Measurements from ENCODE around the gene PHEX. TPM values are rescaled to one million over a fixed set of nuclear protein-coding genes. Genes with fewer than 3 reads are reported as not detected.

Gene PHEX
- total RNA-seq, 1 donor from 2014 or later, result 0.49 TPM

DNA sequence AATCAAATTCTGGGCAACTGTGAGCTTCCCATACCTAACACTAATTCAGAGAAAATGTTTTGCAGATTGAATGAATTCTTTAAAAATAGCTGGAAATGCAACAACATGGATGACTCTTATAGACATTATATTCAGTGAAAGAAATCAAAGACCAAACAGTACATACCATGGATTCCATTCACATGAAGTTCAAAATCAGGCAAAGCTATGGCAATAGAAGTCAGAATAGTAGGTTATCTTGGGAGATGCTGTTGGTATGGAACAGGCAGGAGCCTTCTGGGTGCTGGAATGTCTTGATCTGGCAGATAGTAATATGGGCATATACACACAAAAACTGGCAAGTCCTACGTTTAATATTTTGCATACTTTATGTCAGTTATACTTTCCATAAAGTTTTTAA, 215.0 kb downstream of the PHEX start:
- no peak for DNase-seq (ENCODE audit: extremely low spot score in 2 of 2)
- Histone ChIP-seq H3K4me3 (no peak overlapping the region), H3K9me3 (no peaks in the 10 kb centered on the region), H3K27me3 (no peaks in the 10 kb centered on the region), H3K27ac (no peak overlapping the region), H3K36me3 (no peaks in the 10 kb centered on the region), H3K4me1 (no peaks in the 10 kb centered on the region)
- intact Hi-C loops (cut with DNase I), result no loop called here
- TF ChIP-seq POLR2A (IDR thresholded peaks at IDR 0.05) (no peak), CTCF (IDR thresholded peaks at IDR 0.05) (no peak), POLR2AphosphoS5 (IDR thresholded peaks at IDR 0.05; ENCODE audit: insufficient read depth in 1 of 2, low read depth in 1 of 2) (no peak)

DNA sequence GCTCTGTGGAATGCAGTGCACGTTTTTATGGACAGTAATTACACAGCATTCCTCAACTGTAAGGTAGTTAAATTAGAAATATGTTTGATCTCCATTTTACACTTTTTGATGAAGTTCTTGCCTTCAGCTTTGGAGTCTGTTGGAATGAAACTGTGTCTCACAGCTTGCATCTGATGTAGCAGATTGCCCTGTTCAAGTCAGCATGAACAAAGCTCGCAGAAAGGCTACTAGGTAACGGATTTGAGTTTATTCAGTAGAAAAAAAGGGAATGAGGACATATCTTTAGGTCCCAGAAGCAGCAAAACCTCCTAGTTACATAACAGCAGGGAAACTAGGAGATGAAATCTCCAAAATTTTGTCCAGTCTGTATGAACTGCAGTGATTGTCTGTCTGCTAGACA, 216.3 kb downstream of the PHEX start:
- TF ChIP-seq POLR2AphosphoS5 (IDR thresholded peaks at IDR 0.05; ENCODE audit: insufficient read depth in 1 of 2, low read depth in 1 of 2), result no peak
- TF ChIP-seq CTCF (IDR thresholded peaks at IDR 0.05), result no peak
- no peak for TF ChIP-seq POLR2A (IDR thresholded peaks at IDR 0.05)
- Histone ChIP-seq H3K27ac (no peak overlapping the region), H3K9me3 (no peaks in the 10 kb centered on the region), H3K4me3 (no peak overlapping the region), H3K4me1 (no peaks in the 10 kb centered on the region), H3K27me3 (no peaks in the 10 kb centered on the region), H3K36me3 (no peaks in the 10 kb centered on the region)
- DNase-seq (ENCODE audit: extremely low spot score in 2 of 2), result no peak
- intact Hi-C loops (cut with DNase I), result no loop called here

DNA sequence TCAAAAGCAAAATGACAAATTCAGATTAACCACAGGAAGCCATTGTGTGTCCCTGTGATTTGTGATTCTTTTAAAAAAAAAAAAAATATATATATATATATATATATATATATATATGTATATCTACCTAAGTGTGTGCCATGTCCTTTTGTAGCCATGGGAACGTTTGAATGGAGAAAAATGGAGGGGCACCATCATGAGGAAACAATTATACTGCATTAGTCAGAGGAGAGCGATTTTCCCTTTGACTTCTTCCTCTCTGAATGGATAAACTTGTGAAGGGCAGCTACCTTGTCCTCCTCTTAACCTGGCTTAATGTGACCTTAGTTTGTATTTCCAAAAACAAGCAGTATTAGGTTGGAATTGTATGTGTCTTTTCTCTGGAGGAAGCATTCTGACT, 217.2 kb downstream of the PHEX start:
- intact Hi-C loops (cut with DNase I), result no loop called here
- H3K36me3 ChIP-seq, result no peaks in the 10 kb centered on the region
- no peak overlapping the region for H3K27ac ChIP-seq
- DNase-seq (ENCODE audit: extremely low spot score in 2 of 2), result no peak
- no peak overlapping the region for H3K4me3 ChIP-seq
- no peaks in the 10 kb centered on the region for H3K27me3 ChIP-seq
- TF ChIP-seq POLR2A (IDR thresholded peaks at IDR 0.05) (no peak), POLR2AphosphoS5 (IDR thresholded peaks at IDR 0.05; ENCODE audit: insufficient read depth in 1 of 2, low read depth in 1 of 2) (no peak), CTCF (IDR thresholded peaks at IDR 0.05) (no peak)
- no peaks in the 10 kb centered on the region for H3K9me3 ChIP-seq
- no peaks in the 10 kb centered on the region for H3K4me1 ChIP-seq

DNA sequence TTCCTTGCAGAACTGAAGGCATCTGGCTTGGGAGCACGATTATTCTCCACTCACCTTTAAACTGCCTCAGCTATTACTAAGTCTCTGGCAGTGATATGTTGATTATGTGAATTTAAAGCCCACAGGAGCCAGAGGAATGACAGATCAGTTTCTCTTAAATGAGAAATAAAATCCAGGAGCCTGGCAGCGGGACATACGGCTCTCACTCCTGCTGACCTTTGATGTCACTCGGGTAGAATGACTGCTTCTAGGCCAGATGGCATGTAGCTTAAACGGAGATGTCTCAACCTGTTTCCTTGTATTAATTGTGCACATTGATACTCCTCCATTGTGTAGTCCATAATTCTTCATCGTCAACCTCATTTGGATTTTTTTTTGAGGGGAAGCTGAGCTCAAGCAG, 236.6 kb downstream of the PHEX start:
- intact Hi-C loops (cut with DNase I), result no loop called here
- H3K9me3 ChIP-seq, result no peaks in the 10 kb centered on the region
- H3K36me3 ChIP-seq, result no peaks in the 10 kb centered on the region
- no peak for DNase-seq (ENCODE audit: extremely low spot score in 2 of 2)
- TF ChIP-seq CTCF (IDR thresholded peaks at IDR 0.05), result no peak
- no peak for TF ChIP-seq POLR2AphosphoS5 (IDR thresholded peaks at IDR 0.05; ENCODE audit: insufficient read depth in 1 of 2, low read depth in 1 of 2)
- no peak for TF ChIP-seq POLR2A (IDR thresholded peaks at IDR 0.05)
- no peak overlapping the region for H3K27ac ChIP-seq
- H3K4me1 ChIP-seq, result no peaks in the 10 kb centered on the region
- H3K4me3 ChIP-seq, result no peak overlapping the region
- H3K27me3 ChIP-seq, result no peaks in the 10 kb centered on the region

GRCh38 chrX:22272613-22273012, 240.5 kb downstream of the PHEX start, which contains the start of gene CBLL2:
Gene CBLL2, plus strand, starts transcription at chrX:22272913. Its CDS starts 79 bp downstream, at chrX:22272992.
- intact Hi-C loops (cut with DNase I), result no loop called here
- H3K27ac ChIP-seq, result no peak within 1 kb of the TSS
- no peak within 1 kb of the TSS for H3K4me3 ChIP-seq
- H3K36me3 ChIP-seq, result no peaks in the 10 kb centered on the region
- no peaks in the 10 kb centered on the region for H3K27me3 ChIP-seq
- no peak for TF ChIP-seq CTCF (IDR thresholded peaks at IDR 0.05)
- TF ChIP-seq POLR2AphosphoS5 (IDR thresholded peaks at IDR 0.05; ENCODE audit: insufficient read depth in 1 of 2, low read depth in 1 of 2), result no peak
- no peak for TF ChIP-seq POLR2A (IDR thresholded peaks at IDR 0.05)
- H3K4me1 ChIP-seq, result no peaks in the 10 kb centered on the region
- DNase-seq (ENCODE audit: extremely low spot score in 2 of 2), result no peak
- H3K9me3 ChIP-seq, result no peaks in the 10 kb centered on the region
